ENCODE measurements around the gene ADH7.
"Not testable (repeated sequence)": the region's sequence is repeated elsewhere in the genome, so short reads cannot be mapped to it uniquely, and the experiment has no call there.

Gene ADH7

DNA sequence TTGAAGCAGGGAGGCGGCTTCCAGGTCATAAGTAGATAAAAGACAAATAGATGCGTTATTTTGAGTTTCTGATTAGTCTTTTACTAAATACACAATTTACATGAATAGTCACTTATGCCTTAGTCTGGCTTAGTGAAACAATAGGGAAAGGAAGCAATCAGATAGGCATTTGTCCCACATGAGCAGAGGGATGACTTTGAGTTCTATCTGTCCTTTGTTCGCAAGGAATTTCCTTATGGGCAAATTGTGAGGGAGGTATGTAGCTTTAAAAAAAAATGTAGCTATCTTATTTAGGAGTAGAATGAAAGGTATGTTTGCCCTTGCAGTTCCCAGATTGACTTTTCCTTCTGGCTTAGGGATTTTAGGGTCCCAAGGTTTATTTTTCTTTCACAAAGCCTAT, 56.3 kb downstream of the ADH7 start:
- Mint-ChIP-seq H3K4me1 (ENCODE audit: low read depth) (no peaks in the 10 kb centered on the region), H3K27ac (no peak overlapping the region), H3K9me3 (peaks cover 4% of the 10 kb centered on the region), H3K27me3 (peaks cover 23% of the 10 kb centered on the region), H3K36me3 (ENCODE audit: low read depth) (no peaks in the 10 kb centered on the region), H3K4me3 (no peak overlapping the region)
- no peak for DNase-seq

DNA sequence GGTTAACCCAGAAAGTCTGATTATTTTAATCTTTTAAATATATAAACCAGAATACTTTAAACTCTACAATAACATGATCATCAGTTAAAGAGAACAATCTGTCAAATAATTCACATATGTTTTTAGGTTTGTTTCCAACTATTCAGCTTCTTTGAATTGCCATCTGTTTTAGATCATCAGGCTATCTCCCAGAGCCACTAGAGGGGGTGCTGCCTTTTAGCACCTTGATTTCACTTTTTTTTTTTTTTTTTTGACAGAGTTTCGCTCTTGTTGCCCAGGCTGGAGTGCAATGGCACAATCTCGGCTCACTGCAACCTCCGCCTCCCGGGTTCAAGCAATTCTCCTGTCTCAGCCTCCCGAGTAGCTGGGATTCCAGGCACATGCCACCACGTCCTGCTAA, 57.8 kb downstream of the ADH7 start:
- DNase-seq; H3K36me3 Mint-ChIP-seq (ENCODE audit: low read depth); H3K4me3 Mint-ChIP-seq; H3K27ac Mint-ChIP-seq; H3K9me3 Mint-ChIP-seq; H3K4me1 Mint-ChIP-seq (ENCODE audit: low read depth): not testable (repeated sequence)
- H3K27me3 Mint-ChIP-seq, result peaks cover 16% of the 10 kb centered on the region

DNA sequence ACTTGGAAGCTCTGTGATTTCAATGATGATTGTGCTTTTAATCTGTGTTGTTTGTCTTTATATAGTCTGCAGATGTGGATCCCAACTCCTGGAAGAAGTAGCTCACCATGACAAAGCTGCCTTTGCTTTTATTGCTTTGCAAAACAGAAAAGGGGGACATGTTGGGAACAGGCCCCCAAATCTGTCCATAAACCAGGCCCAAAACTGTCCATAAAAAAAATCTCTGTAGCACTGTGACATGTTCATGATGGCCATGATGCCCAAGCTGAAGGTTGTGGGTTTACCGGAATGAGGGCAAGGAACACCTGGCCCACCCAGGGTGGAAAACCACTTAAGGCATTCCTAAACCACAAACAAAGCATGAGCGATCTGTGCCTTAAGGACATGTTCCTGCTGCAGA, 62.7 kb downstream of the ADH7 start:
- peaks cover 14% of the 10 kb centered on the region for H3K9me3 Mint-ChIP-seq

DNA sequence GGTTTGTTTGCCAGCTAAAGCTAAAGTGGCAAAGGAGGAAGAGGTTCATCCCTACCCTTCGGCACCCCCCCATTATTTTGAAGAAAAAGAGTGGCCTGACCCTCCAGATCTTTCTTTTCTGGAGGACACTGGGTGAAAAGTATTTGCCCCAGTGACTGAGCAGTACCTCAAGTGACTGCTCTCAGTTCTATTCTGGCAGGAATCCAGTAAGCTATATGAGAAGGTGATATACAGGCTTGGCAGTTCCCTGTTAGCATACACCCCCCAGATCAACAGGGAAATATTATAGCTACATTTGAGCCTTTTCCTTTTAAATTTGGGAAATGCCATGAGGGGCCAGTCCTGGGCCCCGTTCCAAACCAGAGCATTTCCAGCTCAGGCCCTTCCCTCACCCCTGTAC, 67.3 kb downstream of the ADH7 start:
- H3K27me3 Mint-ChIP-seq, result peaks cover 23% of the 10 kb centered on the region
- H3K4me1 Mint-ChIP-seq (ENCODE audit: low read depth); H3K9me3 Mint-ChIP-seq; H3K4me3 Mint-ChIP-seq; H3K36me3 Mint-ChIP-seq (ENCODE audit: low read depth); DNase-seq; H3K27ac Mint-ChIP-seq: not testable (repeated sequence)

More for the DNA sequence above, 62.7 kb downstream of the ADH7 start:
- not testable (repeated sequence) for H3K27ac Mint-ChIP-seq; H3K4me3 Mint-ChIP-seq; H3K4me1 Mint-ChIP-seq (ENCODE audit: low read depth); H3K36me3 Mint-ChIP-seq (ENCODE audit: low read depth); DNase-seq
- peaks cover 28% of the 10 kb centered on the region for H3K27me3 Mint-ChIP-seq

GRCh38 chr4:99366491-99366890, 68.7 kb downstream of the ADH7 start:
- Mint-ChIP-seq H3K27me3 (peaks cover 23% of the 10 kb centered on the region), H3K27ac (no peak overlapping the region), H3K9me3 (no peaks in the 10 kb centered on the region), H3K4me3 (no peak overlapping the region), H3K4me1 (ENCODE audit: low read depth) (no peaks in the 10 kb centered on the region), H3K36me3 (ENCODE audit: low read depth) (no peaks in the 10 kb centered on the region)
- no peak for DNase-seq

DNA sequence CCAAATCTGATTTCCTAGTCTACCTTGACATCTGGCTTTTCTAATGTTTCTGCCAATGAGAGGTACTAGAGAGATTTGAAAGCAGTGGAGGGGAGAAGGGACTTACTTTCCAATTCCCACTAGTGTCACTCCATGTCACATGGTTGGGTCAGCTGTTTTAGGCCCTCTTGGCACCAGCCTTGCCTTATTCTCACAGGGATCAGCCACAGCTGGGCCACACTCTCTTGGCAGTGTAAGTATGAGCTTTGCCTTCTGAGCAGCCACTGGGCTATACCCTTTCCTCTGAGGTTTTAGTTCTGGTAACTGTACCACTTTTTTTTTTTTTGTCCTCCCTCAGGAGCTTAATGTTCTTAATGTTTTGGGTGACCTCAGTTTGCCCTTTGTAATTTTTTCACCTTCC, 72.4 kb downstream of the ADH7 start:
- Mint-ChIP-seq H3K4me1 (ENCODE audit: low read depth) (no peaks in the 10 kb centered on the region), H3K27ac (no peak overlapping the region), H3K36me3 (ENCODE audit: low read depth) (no peaks in the 10 kb centered on the region), H3K9me3 (no peaks in the 10 kb centered on the region), H3K27me3 (peaks cover 10% of the 10 kb centered on the region), H3K4me3 (no peak overlapping the region)
- no peak for DNase-seq
